Mucosa of rectum (tissue), 2 donors: ENCODE data around the gene DKK3.

Experiments used
- H3K27ac ChIP-seq, 2 donors: one replicate each; pipeline ENCODE4 v1.7.0; 2013; ENCODE audit warnings: inconsistent platforms in 2 of 2, low read depth in 2 of 2, low read length in 2 of 2
- H3K27me3 ChIP-seq, 2 donors: one replicate each; pipeline ENCODE4 v1.7.0; 2013; ENCODE audit warnings: low read length in 2 of 2; ENCODE audit not compliant: control insufficient read depth in 2 of 2, insufficient read depth in 2 of 2
- H3K36me3 ChIP-seq, 2 donors: one replicate each; pipeline ENCODE4 v1.7.0; 2013; ENCODE audit warnings: low read length in 2 of 2; ENCODE audit not compliant: control insufficient read depth in 2 of 2, insufficient read depth in 2 of 2
- H3K4me1 ChIP-seq, 2 donors: one replicate each; pipeline ENCODE4 v1.7.0; 2013; ENCODE audit warnings: low read length in 2 of 2, mild to moderate bottlenecking in 1 of 2; ENCODE audit not compliant: control insufficient read depth in 2 of 2, insufficient read depth in 2 of 2
- H3K4me3 ChIP-seq, 2 donors: one replicate each; pipeline ENCODE4 v1.7.0; 2013; ENCODE audit warnings: low read length in 2 of 2
- H3K9ac ChIP-seq, 2 donors: one replicate each; pipeline ENCODE4 v1.7.0; 2013; ENCODE audit warnings: low read length in 2 of 2, low read depth in 1 of 2, mild to moderate bottlenecking in 1 of 2
- H3K9me3 ChIP-seq, 2 donors: one replicate each; pipeline ENCODE4 v1.7.0; 2013; ENCODE audit warnings: low read length in 2 of 2; ENCODE audit not compliant: control insufficient read depth in 2 of 2
- donor health status: healthy.
- donor health status: Normal muscosa, but diverticular disease.

The DKK3 gene

GRCh38 chr11:11976481-11977127 lies 31.8 kb downstream of the DKK3 start:
- Histone ChIP-seq H3K4me3 (no peak overlapping the region), H3K4me1 (peaks cover 9 to 16% of the 10 kb centered on the region in 2 donors), H3K36me3 (no peaks in the 10 kb centered on the region), H3K27me3 (no peaks in the 10 kb centered on the region), H3K9ac (no peak overlapping the region), H3K9me3 (no peaks in the 10 kb centered on the region), H3K27ac (no peak overlapping the region)

- H3K36me3 ChIP-seq: no peaks in the 10 kb centered on the region
- no peaks in the 10 kb centered on the region for H3K9me3 ChIP-seq
- H3K4me1 ChIP-seq: peaks cover 9 to 16% of the 10 kb centered on the region in 2 donors
- H3K9ac ChIP-seq: no peak overlapping the region
- no peaks in the 10 kb centered on the region for H3K27me3 ChIP-seq
- no peak overlapping the region for H3K4me3 ChIP-seq
- H3K27ac ChIP-seq: no peak overlapping the region
Observed at GRCh38 chr11:11975201-11976092, 33.0 kb downstream of the DKK3 start.

GRCh38 chr11:11973866-11974265 lies 34.6 kb downstream of the DKK3 start:
- peak overlapping the region in 1 of 2 donors; percentile 23 for H3K27ac ChIP-seq
- no peak overlapping the region for H3K9ac ChIP-seq
- H3K36me3 ChIP-seq: no peaks in the 10 kb centered on the region
- H3K4me3 ChIP-seq: no peak overlapping the region
- H3K4me1 ChIP-seq: peaks cover 9 to 13% of the 10 kb centered on the region in 2 donors
- H3K9me3 ChIP-seq: no peaks in the 10 kb centered on the region
- no peaks in the 10 kb centered on the region for H3K27me3 ChIP-seq

- no peaks in the 10 kb centered on the region for H3K36me3 ChIP-seq
- H3K27me3 ChIP-seq: no peaks in the 10 kb centered on the region
- H3K27ac ChIP-seq: peak overlapping the region; percentile 23 to 54
- no peaks in the 10 kb centered on the region for H3K9me3 ChIP-seq
- H3K4me1 ChIP-seq: peaks cover 9 to 13% of the 10 kb centered on the region in 2 donors
- H3K9ac ChIP-seq: no peak overlapping the region
- H3K4me3 ChIP-seq: no peak overlapping the region
Observed at GRCh38 chr11:11973361-11973800, 35.0 kb downstream of the DKK3 start.

- H3K27ac ChIP-seq: peak overlapping the region; percentile 14 to 54
- H3K4me1 ChIP-seq: peaks cover 9 to 13% of the 10 kb centered on the region in 2 donors
- no peaks in the 10 kb centered on the region for H3K36me3 ChIP-seq
- no peaks in the 10 kb centered on the region for H3K27me3 ChIP-seq
- H3K4me3 ChIP-seq: no peak overlapping the region
- H3K9ac ChIP-seq: no peak overlapping the region
- no peaks in the 10 kb centered on the region for H3K9me3 ChIP-seq
Observed at GRCh38 chr11:11972730-11973341, 35.6 kb downstream of the DKK3 start.

- no peaks in the 10 kb centered on the region for H3K9me3 ChIP-seq
- H3K4me3 ChIP-seq: no peak overlapping the region
- H3K4me1 ChIP-seq: peaks cover 8% of the 10 kb centered on the region in 2 donors
- H3K27me3 ChIP-seq: no peaks in the 10 kb centered on the region
- no peaks in the 10 kb centered on the region for H3K36me3 ChIP-seq
- H3K9ac ChIP-seq: no peak overlapping the region
- H3K27ac ChIP-seq: no peak overlapping the region
Observed at GRCh38 chr11:11971906-11972547, 36.4 kb downstream of the DKK3 start.

- Histone ChIP-seq H3K9me3 (no peaks in the 10 kb centered on the region), H3K27ac (no peak overlapping the region), H3K9ac (no peak overlapping the region), H3K4me1 (no peaks in the 10 kb centered on the region), H3K36me3 (no peaks in the 10 kb centered on the region), H3K27me3 (no peaks in the 10 kb centered on the region), H3K4me3 (no peak overlapping the region)
Observed at GRCh38 chr11:11970556-11970955, 37.9 kb downstream of the DKK3 start.

GRCh38 chr11:11969380-11970215 lies 38.8 kb downstream of the DKK3 start:
- Histone ChIP-seq H3K4me1 (no peaks in the 10 kb centered on the region), H3K27me3 (no peaks in the 10 kb centered on the region), H3K9ac (no peak overlapping the region), H3K9me3 (no peaks in the 10 kb centered on the region), H3K36me3 (no peaks in the 10 kb centered on the region), H3K27ac (no peak overlapping the region), H3K4me3 (no peak overlapping the region)

- H3K27me3 ChIP-seq: no peaks in the 10 kb centered on the region
- no peaks in the 10 kb centered on the region for H3K9me3 ChIP-seq
- H3K4me3 ChIP-seq: no peak overlapping the region
- H3K9ac ChIP-seq: no peak overlapping the region
- no peaks in the 10 kb centered on the region for H3K4me1 ChIP-seq
- H3K36me3 ChIP-seq: no peaks in the 10 kb centered on the region
- H3K27ac ChIP-seq: no peak overlapping the region
Observed at GRCh38 chr11:11968511-11969280, 39.7 kb downstream of the DKK3 start.
